Epithelial cell of proximal tubule (primary cell): ENCODE measurements around the gene NAV1. TPM values are rescaled to one million over a fixed set of nuclear protein-coding genes. Genes with fewer than 3 reads are reported as not detected.

Experiments
- DNase-seq: peaks from one replicate; pipeline ENCODE4 v3.0.0-alpha.2; 2011; ENCODE audit warnings: low read depth
- H3K4me3 ChIP-seq: 2 replicates; pipeline ENCODE4 v1.5.1; 2011; ENCODE audit warnings: low read depth, mild to moderate bottlenecking, low read length
- total RNA-seq: library from RNA; depleted of rRNA; stranded (reverse); fragments of >200 nt; gene quantifications from 2 replicates; pipeline ENCODE4 v1.2.3, GENCODE V29; 2015
- TF ChIP-seq, protein P1 (sequence below): conservative IDR thresholded peaks from 2 replicates; pipeline ENCODE4 v1.5.1; 2012; ENCODE audit warnings: low read depth, mild to moderate bottlenecking, low read length

NAV1 gene
- total RNA-seq, 1 donor from 2014 or later: 24.3 TPM

DNA sequence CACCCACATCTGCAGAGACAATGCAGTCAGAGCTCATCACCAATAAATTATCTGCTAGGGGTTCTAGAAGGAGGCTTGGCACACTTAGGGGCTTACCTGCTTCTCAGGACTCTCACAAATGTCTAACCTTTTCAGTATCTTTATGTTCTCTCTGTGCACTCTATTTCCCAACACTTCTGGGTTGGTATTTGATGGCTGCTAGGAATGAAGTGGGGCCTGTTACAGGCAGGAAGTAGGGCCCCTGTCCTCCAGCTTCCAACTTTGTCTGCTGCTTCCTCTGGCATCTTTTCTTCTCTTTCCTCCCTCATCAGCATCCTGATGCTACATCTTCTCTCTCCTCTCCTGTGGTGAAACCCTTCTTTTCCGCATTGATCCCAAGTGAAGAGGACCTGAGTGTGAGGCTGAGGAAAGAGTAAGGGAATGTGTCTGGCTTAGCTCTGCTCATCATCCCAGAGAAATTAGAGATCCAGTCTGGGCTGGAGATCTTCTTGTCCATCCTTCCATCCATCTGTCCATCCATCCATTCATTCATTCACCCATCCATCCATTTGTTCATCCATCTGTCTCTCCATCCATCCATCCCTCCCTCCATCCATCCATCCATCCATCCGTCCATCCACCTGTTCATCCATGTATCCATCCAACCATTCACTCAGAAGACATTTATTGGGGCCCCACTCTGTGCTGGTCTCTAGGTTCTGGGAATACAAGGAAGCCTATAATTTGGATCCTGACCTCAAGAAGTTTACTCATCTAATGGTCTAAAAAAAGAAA is 29.1 kb upstream of the NAV1 start:
- no peak overlapping the region for H3K4me3 ChIP-seq
- no peak for DNase-seq
- TF ChIP-seq, protein P1, sequence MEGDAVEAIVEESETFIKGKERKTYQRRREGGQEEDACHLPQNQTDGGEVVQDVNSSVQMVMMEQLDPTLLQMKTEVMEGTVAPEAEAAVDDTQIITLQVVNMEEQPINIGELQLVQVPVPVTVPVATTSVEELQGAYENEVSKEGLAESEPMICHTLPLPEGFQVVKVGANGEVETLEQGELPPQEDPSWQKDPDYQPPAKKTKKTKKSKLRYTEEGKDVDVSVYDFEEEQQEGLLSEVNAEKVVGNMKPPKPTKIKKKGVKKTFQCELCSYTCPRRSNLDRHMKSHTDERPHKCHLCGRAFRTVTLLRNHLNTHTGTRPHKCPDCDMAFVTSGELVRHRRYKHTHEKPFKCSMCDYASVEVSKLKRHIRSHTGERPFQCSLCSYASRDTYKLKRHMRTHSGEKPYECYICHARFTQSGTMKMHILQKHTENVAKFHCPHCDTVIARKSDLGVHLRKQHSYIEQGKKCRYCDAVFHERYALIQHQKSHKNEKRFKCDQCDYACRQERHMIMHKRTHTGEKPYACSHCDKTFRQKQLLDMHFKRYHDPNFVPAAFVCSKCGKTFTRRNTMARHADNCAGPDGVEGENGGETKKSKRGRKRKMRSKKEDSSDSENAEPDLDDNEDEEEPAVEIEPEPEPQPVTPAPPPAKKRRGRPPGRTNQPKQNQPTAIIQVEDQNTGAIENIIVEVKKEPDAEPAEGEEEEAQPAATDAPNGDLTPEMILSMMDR: no peak

DNA sequence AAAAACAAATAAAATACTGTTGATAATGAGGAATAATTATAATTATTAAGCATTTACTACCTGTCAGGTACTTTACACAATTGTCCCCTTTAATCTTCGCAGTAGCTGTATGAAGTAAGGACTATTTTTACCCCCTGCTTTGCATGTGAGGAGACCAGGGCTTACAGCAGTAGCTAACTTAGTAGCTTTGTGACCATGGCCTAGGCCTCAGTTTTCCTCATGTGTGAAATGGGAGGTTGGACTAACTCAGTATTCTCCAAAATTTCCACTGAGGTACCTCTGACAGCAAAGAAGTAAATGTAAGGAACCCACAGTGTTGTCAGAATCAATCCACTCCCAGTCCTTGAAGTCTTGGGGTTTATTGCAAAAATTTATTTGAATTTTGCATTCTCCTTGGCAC is 28.2 kb upstream of the NAV1 start:
- TF ChIP-seq, protein P1: no peak
- H3K4me3 ChIP-seq: no peak overlapping the region
- DNase-seq: no peak

DNA sequence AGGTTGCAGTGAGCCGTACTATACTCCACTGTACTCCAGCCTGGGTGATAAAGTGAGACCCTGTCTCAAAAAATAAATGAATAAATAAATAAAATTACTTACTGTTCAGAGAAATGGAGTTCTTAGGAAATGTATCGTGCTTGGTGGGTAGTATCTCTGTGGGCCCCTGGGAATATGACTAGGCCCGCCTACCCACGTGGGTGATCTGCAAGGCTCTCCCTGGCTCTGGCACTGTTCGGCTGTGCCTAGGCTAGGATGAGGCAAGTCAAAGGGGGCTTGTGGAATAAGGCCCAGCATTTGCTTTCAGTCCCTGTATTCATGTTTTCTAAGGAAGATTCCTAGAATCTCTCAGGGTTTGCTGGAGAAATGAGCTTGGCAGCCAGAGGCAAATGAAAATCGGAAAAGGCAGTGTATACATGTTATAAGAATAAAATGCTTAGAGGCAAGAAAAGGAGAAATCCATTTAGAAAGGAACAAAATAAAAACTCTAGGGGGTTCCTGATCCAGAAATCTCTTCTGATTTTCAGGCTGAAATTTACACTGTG is 27.5 kb upstream of the NAV1 start:
- DNase-seq: no peak
- TF ChIP-seq, protein P1: no peak

DNA sequence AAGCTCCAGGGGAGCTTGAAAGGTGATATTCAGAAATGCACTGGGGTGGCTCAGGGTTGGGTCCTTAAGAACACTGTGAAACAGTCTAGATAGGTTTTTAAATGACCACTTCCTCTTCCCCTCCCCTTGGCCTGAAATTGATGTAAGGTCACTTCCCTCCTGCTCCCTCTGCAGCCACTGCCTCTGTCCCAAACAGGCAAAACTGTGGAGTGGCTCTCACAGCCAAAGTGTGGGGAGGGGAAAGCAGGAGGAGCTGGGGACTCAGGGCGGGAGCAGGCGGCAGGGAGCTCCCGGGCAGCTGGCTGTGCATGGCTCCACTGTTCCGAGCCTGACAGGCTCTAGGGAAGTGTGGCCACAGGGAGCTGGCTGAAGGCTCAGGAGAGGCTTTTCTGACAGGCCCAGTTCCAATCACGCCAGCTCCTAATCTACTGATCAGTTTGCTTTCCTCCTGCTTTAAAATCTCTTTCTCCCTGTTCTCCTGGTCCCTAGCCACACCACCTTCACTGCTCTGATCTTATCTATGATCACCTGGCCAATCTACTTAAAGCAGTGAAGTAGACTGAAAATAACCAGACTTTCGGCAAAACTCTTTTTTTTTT is 26.9 kb upstream of the NAV1 start:
- DNase-seq: no peak
- no peak overlapping the region for H3K4me3 ChIP-seq
- TF ChIP-seq, protein P1: no peak

More for the DNA sequence above, 27.5 kb upstream of the NAV1 start:
- no peak overlapping the region for H3K4me3 ChIP-seq

DNA sequence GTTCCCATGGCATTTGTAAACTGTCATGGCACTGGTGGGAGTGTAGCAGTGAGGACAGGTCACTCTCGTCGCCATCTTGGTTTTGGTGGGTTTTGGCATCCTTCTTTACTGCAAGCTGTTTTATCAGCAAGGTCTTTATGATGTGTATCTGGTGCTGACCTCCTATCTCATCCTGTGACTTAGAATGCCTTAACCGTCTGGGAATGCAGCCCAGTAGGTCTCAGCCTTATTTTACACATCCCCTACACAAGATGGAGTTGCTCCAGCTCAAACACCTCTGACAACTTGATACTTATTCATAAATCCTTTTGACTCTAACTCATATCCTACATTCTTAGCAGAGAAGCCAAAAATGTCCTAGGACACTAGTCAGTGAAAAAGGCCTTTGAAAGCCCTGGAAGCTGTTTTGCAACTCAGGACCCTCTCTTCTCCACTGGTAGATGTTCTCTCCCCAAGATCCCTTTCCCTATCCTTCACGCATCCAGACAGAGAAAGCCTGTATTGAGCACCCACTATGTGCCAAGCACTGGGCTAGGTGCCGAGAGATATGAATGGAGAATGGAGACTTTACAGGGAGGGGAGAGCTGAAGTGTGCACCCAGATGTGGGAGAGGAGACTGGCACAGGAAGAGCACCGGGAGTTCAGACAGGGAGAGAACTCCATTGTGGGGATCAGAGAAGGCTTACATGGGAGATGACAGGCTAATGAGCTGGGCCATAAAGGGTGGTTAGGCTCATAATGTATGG is 25.3 kb upstream of the NAV1 start:
- TF ChIP-seq, protein P1: no peak
- DNase-seq: no peak
- no peak overlapping the region for H3K4me3 ChIP-seq

DNA sequence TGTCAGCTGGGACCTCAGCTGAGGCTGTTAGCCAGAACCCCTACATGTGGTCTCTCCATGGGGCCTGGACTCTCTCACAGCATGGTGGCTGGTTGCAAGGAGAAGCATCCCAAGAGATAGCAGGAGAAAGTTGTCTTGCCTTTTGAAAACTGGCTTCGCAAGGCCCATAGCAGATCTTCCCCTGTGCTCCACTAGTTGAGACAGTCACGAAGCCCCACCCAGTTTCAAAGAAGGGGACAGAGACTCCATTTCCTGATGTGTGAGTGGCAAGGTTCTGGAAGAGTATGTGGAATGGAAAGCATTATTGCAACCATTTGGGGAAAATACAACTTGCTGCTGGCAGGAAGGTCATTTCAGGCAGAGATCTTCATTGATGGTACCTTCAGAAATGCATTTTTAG is 24.5 kb upstream of the NAV1 start:
- TF ChIP-seq, protein P1: no peak
- H3K4me3 ChIP-seq: no peak overlapping the region
- DNase-seq: no peak
